ENCODE measurements around the gene CPNE4. TPM values are rescaled to one million over a fixed set of nuclear protein-coding genes. Genes with fewer than 3 reads are reported as not detected.

The CPNE4 gene
- total RNA-seq, 1 donor: not detected

GRCh38 chr3:131738095-131738494 lies 296.7 kb downstream of the CPNE4 start:
- TF ChIP-seq, protein P1, sequence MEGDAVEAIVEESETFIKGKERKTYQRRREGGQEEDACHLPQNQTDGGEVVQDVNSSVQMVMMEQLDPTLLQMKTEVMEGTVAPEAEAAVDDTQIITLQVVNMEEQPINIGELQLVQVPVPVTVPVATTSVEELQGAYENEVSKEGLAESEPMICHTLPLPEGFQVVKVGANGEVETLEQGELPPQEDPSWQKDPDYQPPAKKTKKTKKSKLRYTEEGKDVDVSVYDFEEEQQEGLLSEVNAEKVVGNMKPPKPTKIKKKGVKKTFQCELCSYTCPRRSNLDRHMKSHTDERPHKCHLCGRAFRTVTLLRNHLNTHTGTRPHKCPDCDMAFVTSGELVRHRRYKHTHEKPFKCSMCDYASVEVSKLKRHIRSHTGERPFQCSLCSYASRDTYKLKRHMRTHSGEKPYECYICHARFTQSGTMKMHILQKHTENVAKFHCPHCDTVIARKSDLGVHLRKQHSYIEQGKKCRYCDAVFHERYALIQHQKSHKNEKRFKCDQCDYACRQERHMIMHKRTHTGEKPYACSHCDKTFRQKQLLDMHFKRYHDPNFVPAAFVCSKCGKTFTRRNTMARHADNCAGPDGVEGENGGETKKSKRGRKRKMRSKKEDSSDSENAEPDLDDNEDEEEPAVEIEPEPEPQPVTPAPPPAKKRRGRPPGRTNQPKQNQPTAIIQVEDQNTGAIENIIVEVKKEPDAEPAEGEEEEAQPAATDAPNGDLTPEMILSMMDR (IDR thresholded peaks at IDR 0.05; ENCODE audit: insufficient read depth, low read length): no peak
- H3K4me3 ChIP-seq (ENCODE audit: low read depth, low read length): no peak overlapping the region
- DNase-seq (ENCODE audit: low read depth): no peak

- DNase-seq (ENCODE audit: low read depth): peak; percentile 4
- no peak overlapping the region for H3K4me3 ChIP-seq (ENCODE audit: low read depth, low read length)
- TF ChIP-seq, protein P1 (IDR thresholded peaks at IDR 0.05; ENCODE audit: insufficient read depth, low read length): no peak
Measured at GRCh38 chr3:131735544-131735943, 299.3 kb downstream of the CPNE4 start.

DNA sequence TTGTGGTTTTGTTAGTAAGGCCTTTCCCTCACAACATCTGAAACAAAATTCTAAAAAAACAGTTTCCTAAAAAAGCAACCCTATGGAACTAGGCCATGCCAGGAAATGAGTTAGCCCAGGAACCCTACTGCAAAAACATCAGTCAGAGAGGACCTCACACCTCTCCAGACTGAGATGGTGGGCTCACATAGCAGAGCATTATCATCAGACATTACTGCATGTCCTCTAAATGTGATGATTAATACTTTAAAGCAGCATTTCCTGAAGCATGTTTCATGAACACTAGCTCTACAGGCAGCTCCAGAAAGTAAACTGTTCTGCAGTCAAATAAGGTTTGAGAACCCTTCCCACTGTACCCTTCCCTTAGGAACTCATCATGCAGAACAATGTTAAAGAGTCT lies 299.7 kb downstream of the CPNE4 start:
- peak; percentile 16 for DNase-seq (ENCODE audit: low read depth)
- TF ChIP-seq, protein P1 (IDR thresholded peaks at IDR 0.05; ENCODE audit: insufficient read depth, low read length): no peak
- H3K4me3 ChIP-seq (ENCODE audit: low read depth, low read length): no peak overlapping the region

GRCh38 chr3:131733086-131733841 lies 301.6 kb downstream of the CPNE4 start:
- no peak for DNase-seq (ENCODE audit: low read depth)
- H3K4me3 ChIP-seq (ENCODE audit: low read depth, low read length): no peak overlapping the region
- TF ChIP-seq, protein P1 (IDR thresholded peaks at IDR 0.05; ENCODE audit: insufficient read depth, low read length): no peak

- TF ChIP-seq, protein P1 (IDR thresholded peaks at IDR 0.05; ENCODE audit: insufficient read depth, low read length): no peak
- H3K4me3 ChIP-seq (ENCODE audit: low read depth, low read length): no peak overlapping the region
- DNase-seq (ENCODE audit: low read depth): no peak
Measured at GRCh38 chr3:131731709-131732108, 303.1 kb downstream of the CPNE4 start.

- TF ChIP-seq, protein P1 (IDR thresholded peaks at IDR 0.05; ENCODE audit: insufficient read depth, low read length): no peak
- H3K4me3 ChIP-seq (ENCODE audit: low read depth, low read length): no peak overlapping the region
- peak; percentile 62 for DNase-seq (ENCODE audit: low read depth)
Measured at GRCh38 chr3:131730581-131730980, 304.2 kb downstream of the CPNE4 start.

DNA sequence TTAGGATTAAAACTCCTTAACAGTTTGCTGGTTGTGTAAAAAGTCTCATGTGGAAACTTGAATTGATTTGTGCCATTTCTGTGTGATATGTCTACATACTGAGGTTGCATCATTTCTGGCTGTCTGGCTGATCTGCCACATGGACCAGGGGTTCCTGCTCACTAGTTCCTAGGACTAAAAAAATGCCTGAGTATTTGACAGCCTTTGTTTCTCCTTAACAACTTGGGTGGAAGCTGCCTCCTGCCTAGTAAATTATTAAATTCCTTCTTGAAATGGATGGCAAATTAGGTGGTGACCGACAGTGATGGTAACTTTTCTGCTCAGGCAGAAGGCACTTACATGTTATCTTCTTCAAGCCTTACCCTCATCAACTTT lies 305.2 kb downstream of the CPNE4 start:
- TF ChIP-seq, protein P1 (IDR thresholded peaks at IDR 0.05; ENCODE audit: insufficient read depth, low read length): no peak
- peak; percentile 16 for DNase-seq (ENCODE audit: low read depth)
- H3K4me3 ChIP-seq (ENCODE audit: low read depth, low read length): no peak overlapping the region
